ENCODE data around the gene CCDC192. TPM values are rescaled to one million over a fixed set of nuclear protein-coding genes. Genes with fewer than 3 reads are reported as not detected.
"Not testable (repeated sequence)": the region's sequence is repeated elsewhere in the genome, so short reads cannot be mapped to it uniquely, and the experiment has no call there.

The CCDC192 gene
- total RNA-seq, 2 experiments from 2014 or later: not detected

DNA sequence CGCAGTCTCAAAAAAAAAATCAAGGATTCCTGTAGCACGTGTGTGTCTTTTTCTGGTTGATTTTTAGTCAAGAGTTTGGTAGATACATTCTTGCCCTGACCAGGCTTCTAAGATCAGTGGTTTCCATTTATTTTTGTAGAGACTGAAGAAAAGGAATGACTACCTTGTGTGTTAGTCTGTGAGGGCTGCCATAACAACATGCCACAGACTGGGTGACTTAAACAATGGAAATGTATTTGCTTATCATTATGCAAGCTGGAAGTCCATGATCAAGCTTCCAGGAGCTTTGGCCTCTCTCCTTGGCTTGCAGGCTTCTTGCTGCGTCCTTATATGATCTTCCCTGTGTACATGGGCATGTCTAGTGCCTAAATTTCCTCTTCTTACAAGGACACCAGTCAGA, 127.0 kb downstream of the CCDC192 start:
- no peak for DNase-seq
- no peak overlapping the region for H3K27ac Mint-ChIP-seq
- no peaks in the 10 kb centered on the region for H3K4me1 Mint-ChIP-seq
- H3K27me3 Mint-ChIP-seq: peaks cover 19% of the 10 kb centered on the region
- no peak overlapping the region for H3K4me3 Mint-ChIP-seq
- no peaks in the 10 kb centered on the region for H3K36me3 Mint-ChIP-seq
- no peaks in the 10 kb centered on the region for H3K9me3 Mint-ChIP-seq

GRCh38 chr5:127830829-127831598, 127.8 kb downstream of the CCDC192 start:
- Mint-ChIP-seq H3K27me3 (peaks cover 17% of the 10 kb centered on the region), H3K9me3 (no peaks in the 10 kb centered on the region), H3K27ac (no peak overlapping the region), H3K36me3 (no peaks in the 10 kb centered on the region), H3K4me3 (no peak overlapping the region), H3K4me1 (no peaks in the 10 kb centered on the region)
- no peak for DNase-seq

GRCh38 chr5:127832067-127832466, 128.9 kb downstream of the CCDC192 start:
- DNase-seq: no peak

GRCh38 chr5:127834094-127834531, 130.9 kb downstream of the CCDC192 start:
- no peak for DNase-seq
- Mint-ChIP-seq H3K9me3 (no peaks in the 10 kb centered on the region), H3K4me1 (no peaks in the 10 kb centered on the region), H3K27me3 (peaks cover under 1% of the 10 kb centered on the region), H3K27ac (no peak overlapping the region), H3K36me3 (no peaks in the 10 kb centered on the region), H3K4me3 (no peak overlapping the region)

More at GRCh38 chr5:127832067-127832466, 128.9 kb downstream of the CCDC192 start:
- Mint-ChIP-seq H3K27ac (no peak overlapping the region), H3K27me3 (peaks cover 13% of the 10 kb centered on the region), H3K4me1 (no peaks in the 10 kb centered on the region), H3K36me3 (no peaks in the 10 kb centered on the region), H3K9me3 (no peaks in the 10 kb centered on the region), H3K4me3 (no peak overlapping the region)

DNA sequence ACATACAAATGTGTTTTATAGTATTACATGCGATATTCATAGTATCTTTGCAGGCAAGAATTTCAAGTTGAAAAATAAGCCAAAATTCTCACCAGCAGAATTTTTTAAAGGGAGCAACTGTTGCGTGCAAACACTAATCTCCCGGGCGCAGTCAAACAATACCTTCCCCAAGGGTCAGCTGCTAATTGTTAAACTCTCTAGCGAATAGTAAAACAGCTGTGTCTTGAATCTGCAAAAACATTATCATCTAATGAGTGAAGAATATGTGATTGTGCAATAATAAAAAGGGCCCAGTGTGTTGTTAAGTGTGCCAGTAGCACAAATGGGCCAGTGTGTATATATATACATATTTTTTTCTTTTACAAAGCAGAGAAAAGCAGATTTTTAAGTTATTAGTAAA, 131.4 kb downstream of the CCDC192 start:
- Mint-ChIP-seq H3K4me3 (no peak overlapping the region), H3K36me3 (no peaks in the 10 kb centered on the region), H3K4me1 (no peaks in the 10 kb centered on the region), H3K27ac (no peak overlapping the region), H3K9me3 (no peaks in the 10 kb centered on the region), H3K27me3 (no peaks in the 10 kb centered on the region)
- no peak for DNase-seq

- H3K9me3 Mint-ChIP-seq: no peaks in the 10 kb centered on the region
- DNase-seq: no peak
- no peak overlapping the region for H3K4me3 Mint-ChIP-seq
- H3K27ac Mint-ChIP-seq: no peak overlapping the region
- no peaks in the 10 kb centered on the region for H3K27me3 Mint-ChIP-seq
- no peaks in the 10 kb centered on the region for H3K36me3 Mint-ChIP-seq
- no peaks in the 10 kb centered on the region for H3K4me1 Mint-ChIP-seq
These were observed 135.5 kb downstream of the CCDC192 start for GRCh38 chr5:127838661-127839060.

DNA sequence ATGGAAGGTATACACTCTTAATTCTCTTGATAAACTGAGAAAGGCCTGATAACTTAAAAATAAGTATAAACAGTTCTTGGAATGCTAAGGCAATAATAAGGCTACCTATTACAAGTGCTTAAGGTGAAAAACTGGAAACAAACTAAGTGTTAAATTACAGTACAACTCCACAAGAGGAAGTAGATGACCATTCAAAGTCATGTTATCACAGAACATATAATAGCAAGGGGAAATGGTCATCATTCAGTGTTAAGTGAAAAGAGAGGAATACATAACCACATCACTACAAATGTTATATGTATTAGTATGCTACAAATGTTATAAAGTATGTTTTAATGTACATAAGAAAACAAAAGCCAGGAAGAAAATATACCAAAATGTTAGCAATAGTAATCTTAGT, 135.9 kb downstream of the CCDC192 start:
- Mint-ChIP-seq H3K4me3 (no peak overlapping the region), H3K27me3 (no peaks in the 10 kb centered on the region), H3K9me3 (no peaks in the 10 kb centered on the region), H3K27ac (no peak overlapping the region), H3K4me1 (no peaks in the 10 kb centered on the region), H3K36me3 (no peaks in the 10 kb centered on the region)
- DNase-seq: no peak

- H3K4me3 Mint-ChIP-seq: no peak overlapping the region
- no peaks in the 10 kb centered on the region for H3K36me3 Mint-ChIP-seq
- H3K27me3 Mint-ChIP-seq: no peaks in the 10 kb centered on the region
- no peaks in the 10 kb centered on the region for H3K9me3 Mint-ChIP-seq
- H3K4me1 Mint-ChIP-seq: no peaks in the 10 kb centered on the region
- DNase-seq: no peak
- no peak overlapping the region for H3K27ac Mint-ChIP-seq
These were observed 136.5 kb downstream of the CCDC192 start for GRCh38 chr5:127839496-127840197.

DNA sequence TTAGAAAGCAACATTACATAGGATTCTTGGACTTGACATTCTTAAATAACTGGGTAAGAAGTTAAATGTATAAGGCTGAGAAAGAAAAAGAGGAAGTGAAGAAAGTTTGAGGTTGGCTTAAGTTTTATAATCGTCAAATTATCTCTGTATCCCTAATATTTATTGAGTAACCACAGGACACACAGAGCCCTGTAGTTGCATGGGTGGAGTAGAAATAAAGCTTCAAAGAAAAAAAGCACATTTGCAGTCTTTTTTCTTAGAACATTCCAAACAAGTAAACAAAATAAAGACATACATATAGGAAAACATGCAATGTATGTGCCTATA, 137.0 kb downstream of the CCDC192 start:
- no peaks in the 10 kb centered on the region for H3K36me3 Mint-ChIP-seq

DNA sequence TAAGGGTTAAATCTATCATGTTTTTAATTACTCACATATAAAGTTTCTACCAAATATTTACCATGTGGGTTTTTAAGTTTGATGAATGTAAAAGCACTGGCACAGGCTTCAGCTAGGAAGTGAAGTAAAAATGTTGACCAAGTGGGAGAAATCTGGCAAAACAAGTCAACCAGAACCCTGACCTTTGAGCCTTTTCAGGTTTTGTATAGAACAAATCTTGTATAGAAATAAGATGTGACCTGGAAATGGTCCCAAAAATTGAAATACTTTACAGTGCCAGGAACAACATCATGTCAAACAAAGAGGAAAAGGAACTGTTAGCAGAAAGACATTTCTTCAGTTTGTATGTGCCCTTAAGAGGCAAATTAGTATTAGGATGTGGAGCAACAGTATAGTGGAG, 137.6 kb downstream of the CCDC192 start:
- H3K27ac Mint-ChIP-seq: no peak overlapping the region
- H3K4me3 Mint-ChIP-seq: no peak overlapping the region
- no peaks in the 10 kb centered on the region for H3K27me3 Mint-ChIP-seq
- DNase-seq: no peak
- H3K4me1 Mint-ChIP-seq: no peaks in the 10 kb centered on the region
- H3K36me3 Mint-ChIP-seq: no peaks in the 10 kb centered on the region
- no peaks in the 10 kb centered on the region for H3K9me3 Mint-ChIP-seq

More for the DNA sequence above, 137.0 kb downstream of the CCDC192 start:
- no peak for DNase-seq
- Mint-ChIP-seq H3K27me3 (no peaks in the 10 kb centered on the region), H3K4me3 (no peak overlapping the region), H3K4me1 (no peaks in the 10 kb centered on the region), H3K27ac (no peak overlapping the region), H3K9me3 (no peaks in the 10 kb centered on the region)

GRCh38 chr5:127844581-127845021, 141.4 kb downstream of the CCDC192 start:
- H3K9me3 Mint-ChIP-seq: no peaks in the 10 kb centered on the region
- DNase-seq: no peak
- H3K27me3 Mint-ChIP-seq: no peaks in the 10 kb centered on the region
- H3K36me3 Mint-ChIP-seq: no peaks in the 10 kb centered on the region
- no peaks in the 10 kb centered on the region for H3K4me1 Mint-ChIP-seq
- no peak overlapping the region for H3K27ac Mint-ChIP-seq
- H3K4me3 Mint-ChIP-seq: no peak overlapping the region

DNA sequence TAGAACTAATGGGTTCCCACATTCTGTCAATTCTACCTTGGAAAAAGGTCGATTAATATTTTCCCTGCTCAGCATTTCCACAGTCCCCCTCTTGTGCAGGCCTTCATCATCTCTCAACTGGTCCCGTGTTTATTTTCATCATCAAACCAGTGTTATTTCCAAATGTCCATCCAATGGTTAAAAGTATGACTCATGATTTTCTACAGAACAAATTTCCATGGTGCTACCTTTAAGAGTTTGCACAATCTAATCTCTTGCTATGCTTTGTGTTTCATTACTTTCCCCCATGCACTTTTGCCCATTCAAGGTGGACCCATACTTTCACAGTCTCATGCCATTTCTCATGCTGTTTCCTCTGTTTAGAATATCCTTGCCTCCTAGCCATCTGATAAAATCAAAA, 143.7 kb downstream of the CCDC192 start:
- Mint-ChIP-seq H3K36me3 (no peaks in the 10 kb centered on the region), H3K4me1 (no peaks in the 10 kb centered on the region), H3K4me3 (no peak overlapping the region), H3K27ac (no peak overlapping the region), H3K27me3 (no peaks in the 10 kb centered on the region), H3K9me3 (no peaks in the 10 kb centered on the region)
- DNase-seq: no peak

GRCh38 chr5:127847641-127848040, 144.4 kb downstream of the CCDC192 start:
- H3K36me3 Mint-ChIP-seq, DNase-seq, H3K27me3 Mint-ChIP-seq, H3K4me3 Mint-ChIP-seq, H3K9me3 Mint-ChIP-seq, H3K27ac Mint-ChIP-seq, H3K4me1 Mint-ChIP-seq: not testable (repeated sequence)

DNA sequence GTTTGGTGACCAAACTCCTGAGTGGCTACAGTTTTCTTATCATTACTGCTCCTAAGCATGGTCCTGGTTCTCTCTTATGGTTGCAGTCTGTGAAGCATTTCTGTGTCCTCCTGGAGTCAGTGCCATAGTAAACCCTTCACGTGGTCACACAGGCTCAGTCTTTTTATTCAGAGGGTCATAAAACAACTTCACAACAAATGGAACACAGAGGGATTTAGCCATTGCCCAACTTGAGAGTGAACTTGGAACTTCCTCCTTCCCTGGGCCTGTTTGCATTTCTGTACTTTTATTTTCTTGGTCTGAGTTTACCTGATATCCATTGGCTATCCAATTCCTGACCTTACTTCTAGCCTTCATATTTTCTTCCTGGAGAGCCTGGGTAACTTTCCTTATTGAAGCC, 144.9 kb downstream of the CCDC192 start:
- no peak overlapping the region for H3K4me3 Mint-ChIP-seq
- no peaks in the 10 kb centered on the region for H3K36me3 Mint-ChIP-seq
- DNase-seq: no peak
- no peaks in the 10 kb centered on the region for H3K4me1 Mint-ChIP-seq
- H3K9me3 Mint-ChIP-seq: no peaks in the 10 kb centered on the region
- H3K27ac Mint-ChIP-seq: no peak overlapping the region
- no peaks in the 10 kb centered on the region for H3K27me3 Mint-ChIP-seq

DNA sequence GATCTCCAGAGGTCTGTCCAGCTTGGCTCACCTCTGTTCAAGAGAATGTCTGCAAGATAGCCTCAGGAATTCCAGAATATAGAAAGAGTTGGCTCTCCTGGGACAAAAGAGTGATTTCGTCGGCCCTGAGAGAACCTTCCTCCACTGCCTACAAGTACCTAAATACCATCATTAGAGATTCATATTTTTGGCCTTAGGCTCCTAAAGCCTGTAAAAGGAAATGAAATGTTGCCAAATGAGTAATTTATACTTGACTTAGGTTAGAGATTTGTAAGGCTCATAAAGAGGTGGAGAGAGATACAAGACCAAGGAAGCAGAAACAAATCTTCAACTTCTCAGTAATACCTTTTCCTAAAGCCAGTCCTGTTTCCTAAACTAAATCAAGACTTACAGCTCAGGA, 146.2 kb downstream of the CCDC192 start:
- no peaks in the 10 kb centered on the region for H3K9me3 Mint-ChIP-seq
- no peaks in the 10 kb centered on the region for H3K4me1 Mint-ChIP-seq
- H3K36me3 Mint-ChIP-seq: no peaks in the 10 kb centered on the region
- H3K4me3 Mint-ChIP-seq: no peak overlapping the region
- H3K27ac Mint-ChIP-seq: no peak overlapping the region
- no peak for DNase-seq
- no peaks in the 10 kb centered on the region for H3K27me3 Mint-ChIP-seq

- H3K4me3 Mint-ChIP-seq: no peak overlapping the region
- H3K4me1 Mint-ChIP-seq: no peaks in the 10 kb centered on the region
- H3K27ac Mint-ChIP-seq: no peak overlapping the region
- H3K36me3 Mint-ChIP-seq: no peaks in the 10 kb centered on the region
- no peaks in the 10 kb centered on the region for H3K27me3 Mint-ChIP-seq
- H3K9me3 Mint-ChIP-seq: no peaks in the 10 kb centered on the region
- no peak for DNase-seq
These were observed 146.7 kb downstream of the CCDC192 start for GRCh38 chr5:127849891-127850290.

Measured in activated naive CD8-positive, alpha-beta T cell treated with anti-CD3 and anti-CD28 coated beads for 36 hours (primary cell).